HCT116 (cell line): ENCODE data around the gene NUDT16L1. TPM values are rescaled to one million over a fixed set of nuclear protein-coding genes. Genes with fewer than 3 reads are reported as not detected.

Experiments
- ATAC-seq: fragments of 200-7000 bp; cut with Tn5 transposase; 2 replicates; pipeline ENCODE4 v1.9.1; 2020; ENCODE audit warnings: mild to moderate bottlenecking, moderate library complexity
- BruUV-seq: library from RNA; stranded (reverse); fragments of 400-500 nt; replicated peaks from 2 replicates; lab custom pipeline; 2021; lab: Mats Ljungman, UMichigan
- CTCF ChIA-PET: fragments of 300-600 bp; sonication (Branson Sonifier 250); formaldehyde crosslinking; loops from one replicate; lab custom pipeline; 2021; ENCODE audit warnings: antibody characterized with exemption; lab: Charles Lee
- POLR2A ChIA-PET: fragments of 300-600, 350-600 bp; sonication (Branson Sonifier 250); formaldehyde crosslinking; loops from one replicate; lab custom pipeline; 2021; ENCODE audit warnings: antibody characterized with exemption; lab: Charles Lee
- RAD21 ChIA-PET, 2 experiments: fragments of 300-600 bp; sonication (Branson Sonifier 250); formaldehyde crosslinking; loops; one replicate each; lab custom pipeline; 2023; ENCODE audit warnings: low total read pairs in 2 of 2; ENCODE audit not compliant: uncharacterized antibody in 2 of 2, unreplicated experiment in 2 of 2, low non-redundant PET in 1 of 2; lab: Charles Lee
- DNase-seq: peaks from one replicate; pipeline ENCODE4 v3.0.0-alpha.2; 2010; ENCODE audit warnings: low read depth, low spot score
- H2AFZ ChIP-seq: fragments of 200-600 bp; shearing (Covaris generic), sonication (generic); 2 replicates; pipeline ENCODE4 v1.6.1; 2017; ENCODE audit warnings: low read depth, mixed run types, mixed read lengths, antibody characterized with exemption, low read length; ENCODE audit not compliant: poor library complexity, severe bottlenecking
- H3K27ac ChIP-seq: 2 replicates; pipeline ENCODE4 v1.5.1; 2012; ENCODE audit warnings: low read depth, low read length
- H3K27me3 ChIP-seq: fragments of 200-600 bp; sonication (generic); 2 replicates; pipeline ENCODE4 v1.6.1; 2016; ENCODE audit warnings: mixed run types, low read length, mixed read lengths; ENCODE audit not compliant: insufficient read depth
- H3K36me3 ChIP-seq, 2 experiments: fragments of 200-500 bp in 1 of 2; fragments of 200-600 bp in 1 of 2; sonication (Bioruptor generic) in 1 of 2; sonication (generic) in 1 of 2; 2 replicates each; pipeline versions ENCODE4 v1.5.1 to v1.6.1; 2014 to 2016; ENCODE audit warnings: low read length in 2 of 2, inconsistent platforms in 1 of 2, mixed read lengths in 1 of 2, mixed run types in 1 of 2; ENCODE audit not compliant: insufficient read depth in 2 of 2, control insufficient read depth in 1 of 2
- H3K4me1 ChIP-seq, 2 experiments: fragments of 200-600 bp in 1 of 2; sonication (generic) in 1 of 2; 2 replicates each; pipeline versions ENCODE4 v1.5.1 to v1.6.1; 2012 to 2017; ENCODE audit warnings: low read length in 2 of 2, inconsistent platforms in 1 of 2, mild to moderate bottlenecking in 1 of 2, mixed read lengths in 1 of 2, mixed run types in 1 of 2, moderate library complexity in 1 of 2; ENCODE audit not compliant: insufficient read depth in 2 of 2, control insufficient read depth in 1 of 2
- H3K4me2 ChIP-seq: fragments of 200-600 bp; sonication (generic); 2 replicates; pipeline ENCODE4 v1.6.1; 2017; ENCODE audit warnings: mixed run types, low read length, mixed read lengths
- H3K4me3 ChIP-seq, 2 experiments: fragments of 200-600 bp in 1 of 2; sonication (generic) in 1 of 2; replicated peaks in 1 of 2; 2 replicates each; pipeline ENCODE4 v1.5.1; 2011 to 2016; ENCODE audit warnings: low read length in 2 of 2, control low read depth in 1 of 2, low read depth in 1 of 2, mild to moderate bottlenecking in 1 of 2, mixed read lengths in 1 of 2, mixed run types in 1 of 2
- H3K79me2 ChIP-seq: fragments of 200-600 bp; sonication (generic); 2 replicates; pipeline ENCODE4 v1.6.1; 2017; ENCODE audit warnings: mild to moderate bottlenecking, mixed run types, low read length, moderate library complexity, mixed read lengths; ENCODE audit not compliant: insufficient read depth
- H3K9ac ChIP-seq: fragments of 200-600 bp; sonication (generic); 2 replicates; pipeline ENCODE4 v1.6.1; 2016; ENCODE audit warnings: low read length, mixed read lengths
- H3K9me2 ChIP-seq: fragments of 200-600 bp; sonication (generic), shearing (Covaris generic); 2 replicates; pipeline ENCODE4 v1.6.1; 2017; ENCODE audit warnings: mixed run types, mild to moderate bottlenecking, moderate library complexity; ENCODE audit not compliant: insufficient read depth
- H3K9me3 ChIP-seq, 2 experiments: fragments of 200-500 bp in 1 of 2; fragments of 200-600 bp in 1 of 2; sonication (Bioruptor generic) in 1 of 2; sonication (generic) in 1 of 2; 2 replicates each; pipeline ENCODE4 v1.6.1; 2014 to 2017; ENCODE audit warnings: low read length in 2 of 2, mixed read lengths in 2 of 2, inconsistent platforms in 1 of 2, low read depth in 1 of 2, mild to moderate bottlenecking in 1 of 2, mixed run types in 1 of 2, moderate library complexity in 1 of 2; ENCODE audit not compliant: control insufficient read depth in 1 of 2, insufficient read depth in 1 of 2
- H4K20me1 ChIP-seq: fragments of 200-600 bp; sonication (generic), shearing (Covaris generic); 2 replicates; pipeline ENCODE4 v1.6.1; 2017; ENCODE audit warnings: mixed run types, mild to moderate bottlenecking, moderate library complexity; ENCODE audit not compliant: insufficient read depth
- ATF3 ChIP-seq: IDR thresholded peaks from 2 replicates; pipeline ENCODE4 v1.6.1; 2012
- ELF1 ChIP-seq: IDR thresholded peaks from 2 replicates; pipeline ENCODE4 v1.6.1; 2012; ENCODE audit warnings: low read depth, borderline replicate concordance
- MAX ChIP-seq: IDR thresholded peaks from 2 replicates; pipeline ENCODE4 v1.6.1; 2012
- POLR2A ChIP-seq: IDR thresholded peaks from 2 replicates; pipeline ENCODE4 v1.7.0; 2011; ENCODE audit warnings: borderline replicate concordance; ENCODE audit not compliant: insufficient read depth, insufficient read length; ENCODE audit errors: extremely low read depth
- POLR2AphosphoS5 ChIP-seq: IDR thresholded peaks from 2 replicates; pipeline ENCODE4 v1.6.1; 2011; ENCODE audit warnings: mild to moderate bottlenecking, low read depth, low read length, moderate library complexity
- REST ChIP-seq: IDR thresholded peaks from 2 replicates; pipeline ENCODE4 v1.6.1; 2012; ENCODE audit warnings: low read depth
- SIN3A ChIP-seq: IDR thresholded peaks from 2 replicates; pipeline ENCODE4 v1.6.1; 2012; ENCODE audit warnings: low read depth
- SP1 ChIP-seq: IDR thresholded peaks from 2 replicates; pipeline ENCODE4 v1.6.1; 2012; ENCODE audit warnings: low read depth
- SRF ChIP-seq: IDR thresholded peaks from 2 replicates; pipeline ENCODE4 v1.6.1; 2012; ENCODE audit warnings: low read depth
- TCF7L2 ChIP-seq: IDR thresholded peaks from 2 replicates; pipeline ENCODE4 v1.7.0; 2011; ENCODE audit warnings: borderline replicate concordance, inconsistent platforms; ENCODE audit not compliant: insufficient read depth, insufficient read length; ENCODE audit errors: extremely low read depth
- ZBTB33 ChIP-seq: IDR thresholded peaks from 2 replicates; pipeline ENCODE4 v1.6.1; 2011; ENCODE audit warnings: mild to moderate bottlenecking, low read length, moderate library complexity; ENCODE audit not compliant: insufficient replicate concordance; ENCODE audit errors: extremely low read depth
- ZFX ChIP-seq: fragments of 450-650 bp; IDR thresholded peaks from 2 replicates; pipeline ENCODE4 v1.6.1; 2017
- intact Hi-C: fragments of 100-400 bp; cut with micrococcal nuclease; formaldehyde crosslinking; loops from 2 replicates; pipeline ENCODE4 v1.10.0; 2022
- total RNA-seq: library from RNA; stranded (reverse); gene quantifications from one replicate; pipeline ENCODE4 v1.2.1, GENCODE V29; 2021; ENCODE audit not compliant: unreplicated experiment

NUDT16L1 gene
- total RNA-seq, 1 experiment from 2014 or later = 23.4 TPM

- H3K27me3 ChIP-seq = no peaks in the 10 kb centered on the region
- no peak overlapping the region for H3K27ac ChIP-seq
- intact Hi-C loops = no loop called here
- BruUV-seq = no TSS peak
- peaks cover 8 to 16% of the 10 kb centered on the region in 2 experiments; a peak in 2 of 4 replicates for H3K4me1 ChIP-seq
- TF ChIP-seq SRF (no peak), POLR2AphosphoS5 (no peak), POLR2A (no peak), ZBTB33 (no peak), SIN3A (no peak), REST (no peak), MAX (no peak), SP1 (no peak), ELF1 (no peak), ZFX (no peak), TCF7L2 (no peak), ATF3 (no peak)
- RAD21 ChIA-PET = no interaction called here
- H3K9me2 ChIP-seq = no peaks in the 10 kb centered on the region
- no peaks in the 10 kb centered on the region; the same call in 1 of the 2 replicates for H3K79me2 ChIP-seq
- peaks cover 9 to 12% of the 10 kb centered on the region in 2 experiments; a peak in 3 of 4 replicates for H3K36me3 ChIP-seq
- ATAC-seq = no peak
- POLR2A ChIA-PET = no interaction called here
- H3K4me3 ChIP-seq = no peak overlapping the region
- H4K20me1 ChIP-seq = no peaks in the 10 kb centered on the region
- no peak overlapping the region for H2AFZ ChIP-seq
- no peak overlapping the region for H3K9ac ChIP-seq
- CTCF ChIA-PET = interaction anchor here (1.6 kb wide), 1 partner anchor 260 kb away, joined by 6 read pairs; no protein-coding TSS in a partner anchor
- no peaks in the 10 kb centered on the region for H3K9me3 ChIP-seq
- H3K4me2 ChIP-seq = no peak overlapping the region
- DNase-seq = no peak
These were observed 2.3 kb downstream of the NUDT16L1 start for GRCh38 chr16:4695473-4696171.
